GM23338 (cell line): Measurements from ENCODE around the gene UBE2C. TPM values are rescaled to one million over a fixed set of nuclear protein-coding genes. Genes with fewer than 3 reads are reported as not detected.

ENCODE experiments used
- ATAC-seq: fragments of 200-7000 bp; cut with Tn5 transposase; 3 replicates; pipeline ENCODE4 v1.9.1; 2020
- DNase-seq: peaks from one replicate; pipeline ENCODE4 v3.0.0-alpha.2; 2015; ENCODE audit warnings: low spot score
- H2AFZ ChIP-seq: fragments of 200-600 bp; sonication (generic); 2 replicates; pipeline ENCODE4 v1.8.0; 2016; ENCODE audit warnings: antibody characterized with exemption, mild to moderate bottlenecking, moderate library complexity
- H3F3A ChIP-seq: fragments of 200-600 bp; sonication (generic); replicated peaks from 2 replicates; pipeline ENCODE4 v1.8.0; 2017; ENCODE audit warnings: antibody characterized with exemption, mixed run types, low read depth
- H3K27ac ChIP-seq: fragments of 200-600 bp; sonication (generic); 2 replicates; pipeline ENCODE4 v1.6.1; 2016; ENCODE audit warnings: low read depth
- H3K27me3 ChIP-seq: fragments of 200-600 bp; sonication (generic); 2 replicates; pipeline ENCODE4 v1.8.0; 2016; ENCODE audit warnings: mild to moderate bottlenecking, mixed run types, moderate library complexity; ENCODE audit not compliant: insufficient read depth
- H3K36me3 ChIP-seq: fragments of 200-600 bp; sonication (generic); 2 replicates; pipeline ENCODE4 v1.8.0; 2016; ENCODE audit warnings: mild to moderate bottlenecking; ENCODE audit not compliant: insufficient read depth
- H3K4me1 ChIP-seq: fragments of 200-600 bp; sonication (generic); 2 replicates; pipeline ENCODE4 v1.8.0; 2016; ENCODE audit warnings: mild to moderate bottlenecking, moderate library complexity; ENCODE audit not compliant: insufficient read depth
- H3K4me2 ChIP-seq: fragments of 200-600 bp; sonication (generic); 2 replicates; pipeline ENCODE4 v1.7.1; 2017; ENCODE audit warnings: mixed run types
- H3K4me3 ChIP-seq: fragments of 200-600 bp; sonication (generic); 2 replicates; pipeline ENCODE4 v1.6.1; 2016; ENCODE audit warnings: mixed run types
- H3K79me2 ChIP-seq: fragments of 200-600 bp; sonication (generic); replicated peaks from 2 replicates; pipeline ENCODE4 v1.8.0; 2017; ENCODE audit warnings: mild to moderate bottlenecking; ENCODE audit not compliant: insufficient read depth
- H3K9me2 ChIP-seq: fragments of 200-600 bp; sonication (generic); 2 replicates; pipeline ENCODE4 v1.8.0; 2017; ENCODE audit not compliant: insufficient read depth
- H4K20me1 ChIP-seq: fragments of 200-600 bp; sonication (generic); replicated peaks from 2 replicates; pipeline ENCODE4 v1.8.0; 2017; ENCODE audit warnings: mild to moderate bottlenecking; ENCODE audit not compliant: insufficient read depth
- H3K27ac Mint-ChIP-seq: 2 replicates; pipeline ENCODE4 v1.8.0; 2020; ENCODE audit warnings: inconsistent platforms, mild to moderate bottlenecking, moderate library complexity, mixed read lengths
- H3K27me3 Mint-ChIP-seq: 3 replicates; pipeline ENCODE4 v1.8.0; 2022; ENCODE audit warnings: low read depth, mild to moderate bottlenecking, moderate library complexity, mixed read lengths, inconsistent platforms; ENCODE audit not compliant: insufficient read depth, poor library complexity
- H3K36me3 Mint-ChIP-seq: 3 replicates; pipeline ENCODE4 v1.8.0; 2021; ENCODE audit warnings: low read depth, mild to moderate bottlenecking, inconsistent platforms, moderate library complexity, mixed read lengths
- H3K4me1 Mint-ChIP-seq: 3 replicates; pipeline ENCODE4 v1.8.0; 2020; ENCODE audit warnings: mild to moderate bottlenecking, inconsistent platforms, mixed read lengths
- H3K4me3 Mint-ChIP-seq: 3 replicates; pipeline ENCODE4 v1.8.0; 2021; ENCODE audit warnings: moderate library complexity, mild to moderate bottlenecking, inconsistent platforms, mixed read lengths
- H3K9me3 Mint-ChIP-seq: 3 replicates; pipeline ENCODE4 v1.8.0; 2020; ENCODE audit warnings: moderate library complexity, mild to moderate bottlenecking, inconsistent platforms, mixed read lengths
- CREB1 ChIP-seq: fragments of 250-450 bp; sonication (Bioruptor Pico); IDR thresholded peaks from 2 replicates; pipeline ENCODE4 v1.5.0; 2020; ENCODE audit warnings: low read depth, mild to moderate bottlenecking, moderate library complexity
- CTCF ChIP-seq, 2 experiments: fragments of 200-600 bp in 1 of 2; sonication (generic) in 1 of 2; conservative IDR thresholded peaks; 2 replicates each; pipeline versions ENCODE4 v1.5.1 to v1.6.1; 2016 to 2017; ENCODE audit warnings: antibody characterized with exemption in 2 of 2, low read depth in 2 of 2, mild to moderate bottlenecking in 2 of 2, moderate library complexity in 1 of 2
- EZH2 ChIP-seq: fragments of 200-600 bp; sonication (generic); IDR thresholded peaks from one replicate; pipeline ENCODE4 v1.8.0; 2017; ENCODE audit warnings: antibody characterized with exemption, mild to moderate bottlenecking, low read depth; ENCODE audit not compliant: unreplicated experiment
- EZH2phosphoT487 ChIP-seq: fragments of 200-600 bp; sonication (generic); IDR thresholded peaks from one replicate; pipeline ENCODE4 v1.8.1; 2018; ENCODE audit warnings: antibody characterized with exemption; ENCODE audit not compliant: unreplicated experiment
- JUNB ChIP-seq: IDR thresholded peaks from one replicate; pipeline ENCODE4 v1.6.1; 2016; ENCODE audit warnings: antibody characterized with exemption; ENCODE audit not compliant: unreplicated experiment
- NANOG ChIP-seq: IDR thresholded peaks from 2 replicates; pipeline ENCODE4 v1.6.1; 2016; ENCODE audit warnings: antibody characterized with exemption, borderline replicate concordance
- POLR2AphosphoS5 ChIP-seq: IDR thresholded peaks from 2 replicates; pipeline ENCODE4 v1.6.1; 2016; ENCODE audit warnings: antibody characterized with exemption, low read depth
- REST ChIP-seq: IDR thresholded peaks from one replicate; pipeline ENCODE4 v1.6.1; 2018; ENCODE audit warnings: antibody characterized with exemption; ENCODE audit not compliant: unreplicated experiment
- STAT1 ChIP-seq: IDR thresholded peaks from one replicate; pipeline ENCODE4 v1.6.1; 2016; ENCODE audit warnings: antibody characterized with exemption; ENCODE audit not compliant: unreplicated experiment
- ZNF114 ChIP-seq: fragments of 250-450 bp; sonication (Bioruptor Pico); IDR thresholded peaks from 2 replicates; pipeline ENCODE4 v1.5.0; 2020; ENCODE audit warnings: mild to moderate bottlenecking, moderate library complexity
- ZNF331 ChIP-seq: fragments of 250-450 bp; sonication (Bioruptor Pico); IDR thresholded peaks from 2 replicates; pipeline ENCODE4 v1.5.0; 2020; ENCODE audit warnings: low read depth, mild to moderate bottlenecking, moderate library complexity
- ZNF462 ChIP-seq: fragments of 250-450 bp; sonication (Bioruptor Pico); IDR thresholded peaks from 2 replicates; pipeline ENCODE4 v1.5.0; 2020; ENCODE audit warnings: mild to moderate bottlenecking, moderate library complexity
- polyA plus RNA-seq: library from polyadenylated mRNA; unstranded; fragments of >200 nt; fragmentation: Nextera tagmentation; extraction: Ambion mirVana; gene quantifications from 2 replicates; pipeline ENCODE4 v1.2.1, GENCODE V29; 2016
- total RNA-seq: library from RNA; depleted of rRNA; stranded (reverse); fragments of >200 nt; shearing (Covaris generic); gene quantifications from 2 replicates; pipeline ENCODE4 v1.2.3, GENCODE V29; 2014
- TF ChIP-seq, protein P1 (sequence below): IDR thresholded peaks from 2 replicates; pipeline ENCODE4 v1.6.1; 2016; ENCODE audit warnings: antibody characterized with exemption

The UBE2C gene
- total and polyA plus RNA-seq, 2 experiments from 2014 or later = 247 to 698 TPM

DNA sequence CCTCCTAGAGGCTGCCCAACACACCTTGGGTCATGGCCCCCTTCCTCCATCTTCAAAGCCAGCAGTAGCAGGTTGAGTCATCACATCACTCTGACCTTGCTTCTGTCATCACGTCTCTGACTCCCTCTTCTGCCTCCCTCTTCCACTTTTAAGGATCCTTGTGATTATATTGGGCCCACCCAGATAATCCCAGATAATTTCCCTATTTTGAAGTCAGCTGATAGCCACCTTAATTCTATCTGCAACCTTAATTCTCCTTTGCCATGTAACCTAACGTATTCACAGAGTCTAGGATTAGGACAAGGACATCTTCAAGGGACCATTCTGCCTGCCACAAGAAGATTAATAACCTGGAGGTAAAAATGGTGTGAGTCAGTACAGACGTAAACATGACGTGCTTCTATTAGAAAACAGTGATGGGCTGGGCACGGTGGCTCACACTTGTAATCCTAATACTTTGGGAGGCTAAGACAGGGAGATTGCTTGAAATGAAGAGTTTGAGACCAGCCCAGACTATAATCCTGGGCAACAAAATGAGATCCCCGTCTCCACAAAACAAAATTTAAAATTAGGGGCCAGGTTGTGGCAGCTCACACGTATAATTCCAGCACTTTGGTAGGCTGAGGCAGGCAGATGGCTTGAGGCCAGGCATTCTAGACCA is 48.2 kb downstream of the UBE2C start:
- Histone ChIP-seq H3F3A (no peaks in the 10 kb centered on the region), H3K9me2 (no peaks in the 10 kb centered on the region), H3K4me3 (no peak overlapping the region), H3K4me2 (no peak overlapping the region), H3K4me1 (peaks cover 26% of the 10 kb centered on the region), H3K79me2 (peaks cover 19% of the 10 kb centered on the region), H4K20me1 (no peaks in the 10 kb centered on the region), H3K27ac (no peak overlapping the region), H3K27me3 (no peaks in the 10 kb centered on the region), H3K36me3 (0 out of 2 replicates have a peak, but pooled peaks cover 3% of the 10 kb centered on the region), H2AFZ (no peak overlapping the region)
- no peak overlapping the region for H3K27ac Mint-ChIP-seq
- ATAC-seq (no peak), DNase-seq (no peak)
- H3K4me1 Mint-ChIP-seq = peaks cover 28% of the 10 kb centered on the region
- peaks cover 3% of the 10 kb centered on the region for H3K27me3 Mint-ChIP-seq
- TF ChIP-seq NANOG (no peak), POLR2AphosphoS5 (no peak), STAT1 (no peak), EZH2 (no peak), ZNF114 (CRISPR knock-in tag) (no peak), EZH2phosphoT487 (no peak), ZNF462 (CRISPR knock-in tag) (no peak), CREB1 (CRISPR knock-in tag) (no peak), CTCF (conservative IDR thresholded peaks at IDR 0.05; ENCODE audit: low read depth in 2 of 2) (no peak), JUNB (no peak), REST (no peak), ZNF331 (CRISPR knock-in tag) (no peak)
- TF ChIP-seq, protein P1, sequence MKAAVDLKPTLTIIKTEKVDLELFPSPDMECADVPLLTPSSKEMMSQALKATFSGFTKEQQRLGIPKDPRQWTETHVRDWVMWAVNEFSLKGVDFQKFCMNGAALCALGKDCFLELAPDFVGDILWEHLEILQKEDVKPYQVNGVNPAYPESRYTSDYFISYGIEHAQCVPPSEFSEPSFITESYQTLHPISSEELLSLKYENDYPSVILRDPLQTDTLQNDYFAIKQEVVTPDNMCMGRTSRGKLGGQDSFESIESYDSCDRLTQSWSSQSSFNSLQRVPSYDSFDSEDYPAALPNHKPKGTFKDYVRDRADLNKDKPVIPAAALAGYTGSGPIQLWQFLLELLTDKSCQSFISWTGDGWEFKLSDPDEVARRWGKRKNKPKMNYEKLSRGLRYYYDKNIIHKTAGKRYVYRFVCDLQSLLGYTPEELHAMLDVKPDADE = no peak
- no peaks in the 10 kb centered on the region for H3K9me3 Mint-ChIP-seq
- peaks cover 3% of the 10 kb centered on the region; the same call in 2 of the 3 replicates for H3K36me3 Mint-ChIP-seq
- H3K4me3 Mint-ChIP-seq = no peak overlapping the region
